HG02571 (cell line): ENCODE data around the gene ZNF500.

Experiments used
- ATAC-seq: cut with Tn5 transposase; IDR thresholded peaks from one replicate; pipeline ENCODE4 v1.9.1; 2021; ENCODE audit warnings: mild to moderate bottlenecking, moderate library complexity; ENCODE audit not compliant: unreplicated experiment

Gene ZNF500

DNA sequence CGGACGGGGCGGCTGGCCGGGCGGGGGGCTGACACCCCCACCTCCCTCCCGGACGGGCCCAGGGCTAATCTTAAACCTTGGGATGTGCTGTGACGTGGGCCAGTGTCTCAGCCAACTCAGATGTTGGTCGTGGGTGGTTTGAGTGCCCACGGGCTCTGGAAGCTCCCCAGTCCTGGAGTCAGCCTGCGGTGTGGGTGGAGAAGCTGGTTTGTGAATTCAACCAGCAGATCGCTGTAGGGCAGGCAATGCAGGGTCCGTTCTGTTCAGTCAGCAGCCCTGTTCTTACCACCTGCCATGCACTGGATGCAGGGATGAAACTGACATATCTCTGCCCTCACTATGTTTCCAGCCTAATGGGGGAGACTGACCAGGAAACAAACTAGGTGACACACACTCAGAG, 8.0 kb upstream of the ZNF500 start:
- no peak for ATAC-seq

- no peak for ATAC-seq
Observed at GRCh38 chr16:4772351-4772750, 5.4 kb upstream of the ZNF500 start.

- ATAC-seq: no peak
Observed at GRCh38 chr16:4771646-4772045, 4.7 kb upstream of the ZNF500 start.

- ATAC-seq: no peak
Observed at GRCh38 chr16:4769306-4769638, 2.3 kb upstream of the ZNF500 start.

GRCh38 chr16:4768549-4769305, 1.8 kb upstream of the ZNF500 start:
- ATAC-seq: peak; percentile 60

GRCh38 chr16:4767872-4768548, 1.0 kb upstream of the ZNF500 start:
- no peak for ATAC-seq

DNA sequence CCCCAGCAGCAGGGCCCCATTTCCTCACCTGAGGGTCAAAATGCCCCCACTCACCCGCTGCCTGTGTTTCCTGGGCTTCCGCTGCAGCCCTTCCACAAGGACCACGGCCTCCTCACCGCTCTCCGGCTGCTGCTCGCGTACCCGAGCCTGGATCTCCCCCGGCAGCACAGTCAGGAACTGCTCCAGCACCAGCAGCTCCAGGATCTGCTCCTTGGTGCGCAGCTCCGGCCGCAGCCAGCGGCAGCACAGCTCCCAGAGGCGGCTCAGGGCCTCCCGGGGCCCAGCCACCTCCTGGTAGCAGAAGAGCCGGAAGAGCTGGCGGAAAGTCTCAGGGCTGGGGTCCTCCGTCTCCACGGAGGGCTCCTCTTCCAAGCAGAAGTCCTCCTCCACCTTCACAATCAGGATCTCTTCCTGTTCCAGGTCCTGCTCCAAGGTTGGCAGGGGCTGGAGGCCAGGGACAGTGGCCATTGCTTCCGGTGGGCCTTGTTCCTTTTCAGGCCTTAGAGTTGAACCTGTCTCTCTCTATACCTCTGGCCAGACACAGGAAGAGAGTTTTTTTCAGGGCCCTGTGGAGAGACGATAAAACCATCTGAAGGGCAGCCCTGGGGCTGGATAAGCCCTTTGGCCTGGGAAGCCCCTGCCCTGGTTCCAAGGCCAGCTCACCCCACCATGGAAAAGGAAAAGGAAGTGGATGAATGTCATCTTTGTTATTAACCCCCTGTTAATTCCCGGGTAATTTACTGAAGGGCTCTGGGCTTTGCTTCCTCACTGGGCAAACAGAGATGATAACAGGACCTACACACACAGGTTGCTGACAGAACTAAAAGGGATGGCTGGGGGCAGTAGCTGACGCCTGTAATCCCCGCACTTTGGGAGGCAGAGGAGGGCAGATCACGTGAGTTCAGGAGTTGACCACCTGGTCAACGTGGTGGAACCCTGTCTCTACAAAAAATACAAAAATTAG, 1.2 kb downstream of the ZNF500 start:
- ATAC-seq: no peak

- no peak for ATAC-seq
Observed at GRCh38 chr16:4763791-4764190, 3.2 kb downstream of the ZNF500 start.

GRCh38 chr16:4762205-4762604, 4.8 kb downstream of the ZNF500 start:
- no peak for ATAC-seq

DNA sequence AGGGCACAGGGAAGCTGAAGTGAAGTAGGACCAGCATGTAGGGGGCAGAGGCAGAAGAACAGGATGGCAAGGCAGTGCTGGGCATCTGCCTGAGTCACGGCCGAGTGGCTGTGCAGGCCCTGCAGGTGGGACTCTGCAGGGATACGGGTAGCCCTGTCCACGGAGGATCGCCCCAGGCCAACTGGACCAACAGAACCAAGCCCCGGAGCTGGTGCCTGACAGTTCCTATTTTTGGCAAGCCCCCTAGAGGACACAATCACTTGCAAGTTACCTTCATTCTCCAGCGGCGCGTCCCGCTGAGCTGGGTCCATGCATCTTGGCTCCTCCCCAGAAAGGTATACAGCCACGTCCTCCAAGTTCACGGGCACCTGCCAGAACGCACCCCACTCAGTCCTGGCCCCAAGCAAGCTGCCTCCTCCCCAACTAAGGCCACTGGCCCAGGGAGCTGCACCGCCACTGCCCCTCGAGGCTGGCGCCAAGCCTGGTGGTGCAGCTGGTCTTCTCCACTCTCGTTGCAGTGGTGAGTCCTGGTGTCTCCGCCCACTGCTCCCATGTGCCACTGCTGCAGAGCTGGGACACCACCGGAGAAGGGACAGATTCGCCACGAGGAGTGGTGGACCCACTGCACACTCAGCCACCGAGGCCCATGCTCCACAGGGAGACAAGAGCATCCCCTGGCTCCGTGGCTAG, 6.6 kb downstream of the ZNF500 start:
- ATAC-seq: no peak

DNA sequence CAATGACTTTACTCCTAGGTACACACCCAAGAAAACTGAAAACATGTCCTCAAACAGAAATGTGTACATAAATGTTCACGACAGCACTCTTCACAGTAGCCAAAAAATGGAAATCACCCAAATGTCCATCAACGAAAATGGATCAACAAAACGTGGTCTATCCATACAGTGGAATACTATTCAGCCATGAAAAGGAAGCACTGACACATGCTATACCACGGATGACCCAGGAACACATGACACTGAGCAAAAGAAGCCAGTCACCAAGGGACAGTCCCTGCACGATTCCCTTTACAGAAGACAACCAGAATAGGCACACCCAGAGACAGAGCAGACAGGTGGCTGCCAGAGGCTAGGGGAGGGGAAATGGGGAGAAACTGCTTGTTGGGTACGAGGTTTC, 11.3 kb downstream of the ZNF500 start:
- no peak for ATAC-seq

GRCh38 chr16:4754865-4755264, 12.1 kb downstream of the ZNF500 start:
- ATAC-seq: no peak

GRCh38 chr16:4753227-4753626, 13.7 kb downstream of the ZNF500 start:
- no peak for ATAC-seq

DNA sequence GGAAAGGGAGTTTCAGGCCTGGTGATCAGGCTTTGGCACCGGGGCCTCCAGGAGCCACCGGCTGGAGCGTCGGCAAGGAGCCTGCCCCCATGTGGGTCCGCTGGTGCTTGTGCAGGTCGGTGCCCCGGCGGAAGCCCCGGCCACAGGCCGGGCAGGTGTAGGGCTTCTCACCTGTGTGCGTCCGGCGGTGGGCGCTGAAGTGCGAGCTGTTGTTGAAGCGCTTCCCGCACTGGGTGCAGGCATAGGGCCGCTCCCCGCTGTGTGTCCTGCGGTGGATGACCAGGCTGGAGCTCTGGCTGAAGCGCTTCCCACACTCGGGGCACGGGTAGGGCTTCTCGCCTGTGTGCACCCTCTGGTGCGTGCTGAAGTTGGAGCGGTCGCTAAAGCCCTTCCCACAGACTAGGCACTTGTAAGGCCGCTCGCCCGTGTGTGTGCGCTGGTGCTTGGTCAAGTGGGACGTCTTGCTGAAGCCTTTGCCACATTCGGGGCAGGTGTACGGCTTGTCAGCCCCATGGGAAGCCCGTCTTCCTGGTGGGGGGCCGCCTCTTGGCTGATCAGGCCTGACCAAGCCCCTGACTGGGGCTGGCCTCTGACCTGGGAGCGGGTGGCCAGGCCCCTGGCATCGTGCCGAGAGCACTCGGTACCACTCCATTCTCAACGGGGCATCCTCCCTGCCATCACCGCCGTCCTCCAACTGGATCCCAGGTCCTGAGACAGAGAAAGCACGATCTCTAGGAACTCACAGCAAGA, 14.4 kb downstream of the ZNF500 start:
- no peak for ATAC-seq

- ATAC-seq: no peak
Observed at GRCh38 chr16:4750896-4751295, 16.1 kb downstream of the ZNF500 start.

DNA sequence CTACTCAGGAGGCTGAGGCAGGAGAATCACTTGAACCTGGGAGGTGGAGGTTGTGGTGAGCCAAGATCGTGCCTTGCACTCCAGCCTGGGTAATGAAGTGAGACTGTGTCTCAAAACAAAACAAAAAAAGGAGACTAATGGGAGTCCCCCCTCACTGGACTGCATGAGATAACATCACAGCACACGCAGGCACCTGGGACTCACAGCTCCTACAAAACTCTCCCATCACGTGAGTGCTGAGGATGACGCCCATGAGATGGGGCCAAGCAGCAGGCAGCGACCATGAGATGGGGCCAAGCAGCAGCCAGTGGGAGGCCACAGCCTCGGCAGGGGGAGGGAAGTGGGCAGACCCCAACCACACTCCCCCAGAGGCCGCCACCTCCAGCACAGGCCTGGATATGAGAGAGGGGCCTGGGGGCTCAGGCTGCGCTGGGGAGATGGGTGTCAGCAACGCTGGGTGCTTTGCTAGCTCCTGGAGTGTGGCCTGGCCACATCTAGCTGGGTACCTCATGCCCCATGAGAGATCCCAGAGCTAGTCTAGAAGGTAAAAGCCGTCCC, 17.2 kb downstream of the ZNF500 start:
- ATAC-seq: no peak

GRCh38 chr16:4748682-4749411, 18.1 kb downstream of the ZNF500 start:
- ATAC-seq: no peak

DNA sequence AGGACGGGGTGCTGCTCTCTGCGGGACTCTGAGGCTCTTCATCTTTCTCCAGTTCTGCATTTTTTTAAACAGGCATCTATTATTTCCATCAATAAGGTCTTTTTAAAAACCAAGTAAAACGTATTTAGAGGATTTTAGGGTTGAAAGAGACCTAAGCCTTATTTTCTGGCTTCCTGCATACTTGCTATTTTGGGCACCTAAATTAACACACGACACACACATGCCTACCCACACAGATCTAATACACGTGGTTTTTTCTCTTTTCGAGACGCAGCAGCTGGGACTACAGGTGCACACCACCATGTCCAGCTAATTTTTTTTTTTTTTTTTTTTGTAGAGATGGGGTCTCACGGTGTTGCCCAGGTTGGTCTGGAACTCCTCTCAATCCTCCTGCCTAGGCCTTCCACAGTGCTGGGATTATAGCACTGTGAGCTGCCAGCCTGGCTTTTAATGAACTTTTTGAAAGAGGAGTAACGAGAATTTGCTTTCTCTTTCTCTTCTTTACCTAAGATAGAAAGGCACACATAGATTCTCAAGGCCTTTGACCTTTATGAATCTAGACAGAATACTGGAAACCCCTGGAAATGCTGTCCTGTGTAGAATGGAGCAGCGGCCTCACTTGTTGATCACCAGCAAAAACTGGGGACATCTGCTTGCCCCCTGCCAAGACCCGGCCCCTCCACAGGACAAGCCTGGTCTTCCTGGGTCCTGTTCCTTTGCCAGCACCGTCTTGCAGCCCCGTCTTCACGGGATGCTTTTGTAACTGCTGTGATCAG, 18.9 kb downstream of the ZNF500 start:
- no peak for ATAC-seq
